Urinary bladder (tissue), 4 donors: ENCODE data around the gene DKK3. TPM values are rescaled to one million over a fixed set of nuclear protein-coding genes. Genes with fewer than 3 reads are reported as not detected.

Experiments used
- DNase-seq: peaks from one replicate; pipeline ENCODE4 v3.0.0-alpha.2; 2015; ENCODE audit errors: extremely low spot score
- H3K27ac ChIP-seq: one replicate; pipeline ENCODE4 v1.5.1; 2013; ENCODE audit warnings: low read depth, mild to moderate bottlenecking, moderate library complexity
- H3K36me3 ChIP-seq: one replicate; pipeline ENCODE4 v1.6.1; 2013; ENCODE audit warnings: mild to moderate bottlenecking, moderate library complexity; ENCODE audit not compliant: insufficient read depth
- H3K4me1 ChIP-seq: one replicate; pipeline ENCODE4 v1.6.1; 2013; ENCODE audit warnings: mild to moderate bottlenecking, moderate library complexity; ENCODE audit not compliant: insufficient read depth
- H3K4me3 ChIP-seq: one replicate; pipeline ENCODE4 v1.5.1; 2013; ENCODE audit warnings: low read depth, low read length
- WGBS: extraction: QIAGEN DNeasy Blood & Tissue Kit; methylation state at CpG from one replicate; pipeline ENCODE4 v1.1.7; 2013; 5-methylcytosine and 5-hydroxymethylcytosine counted together
- polyA plus RNA-seq: library from polyadenylated mRNA; stranded (reverse); fragments of 200-250 nt; gene quantifications from one replicate; pipeline ENCODE4 v1.2.3, GENCODE V29; 2013
- total RNA-seq: library from RNA; depleted of rRNA; stranded (reverse); fragments of >200 nt; gene quantifications from one replicate; pipeline ENCODE4 v1.2.3, GENCODE V29; 2014
- donor health status: healthy with polysubstance abuse.
- donor health status: healthy.

The DKK3 gene
- total RNA-seq (173 TPM), polyA plus RNA-seq (100 TPM)

- no peak for DNase-seq
- no peaks in the 10 kb centered on the region for H3K36me3 ChIP-seq
- H3K4me1 ChIP-seq: no peaks in the 10 kb centered on the region
- H3K4me3 ChIP-seq: peak within 1 kb of the TSS; percentile 45
- H3K27ac ChIP-seq: peak within 1 kb of the TSS; percentile 77
- WGBS: 6% methylated on average over 71 of the region's 71 CpGs
Observed at GRCh38 chr11:12007769-12008737, at the start of gene DKK3. Gene DKK3 (minus strand): TSS chr11:12008626. CDS start chr11:12008582, 44 bp downstream.

GRCh38 chr11:12057299-12057980, 49.0 kb upstream of the DKK3 start:
- WGBS: 95% methylated on average over 8 of the region's 8 CpGs
- no peak overlapping the region for H3K4me3 ChIP-seq
- no peak for DNase-seq
- H3K27ac ChIP-seq: no peak overlapping the region
- H3K36me3 ChIP-seq: no peaks in the 10 kb centered on the region
- H3K4me1 ChIP-seq: no peaks in the 10 kb centered on the region

GRCh38 chr11:12056119-12056518, 47.7 kb upstream of the DKK3 start:
- no peak for DNase-seq
- Histone ChIP-seq H3K4me1 (no peaks in the 10 kb centered on the region), H3K36me3 (no peaks in the 10 kb centered on the region), H3K27ac (no peak overlapping the region), H3K4me3 (no peak overlapping the region)
- WGBS: 79% methylated on average over 3 of the region's 3 CpGs

- Histone ChIP-seq H3K36me3 (no peaks in the 10 kb centered on the region), H3K4me1 (no peaks in the 10 kb centered on the region), H3K27ac (no peak overlapping the region), H3K4me3 (no peak overlapping the region)
- DNase-seq: no peak
- WGBS: 53% methylated on average over 4 of the region's 4 CpGs
Observed at GRCh38 chr11:12053606-12054361, 45.4 kb upstream of the DKK3 start.

- Histone ChIP-seq H3K4me1 (no peaks in the 10 kb centered on the region), H3K4me3 (no peak overlapping the region), H3K36me3 (no peaks in the 10 kb centered on the region), H3K27ac (no peak overlapping the region)
- DNase-seq: no peak
- 94% methylated on average over 15 of the region's 15 CpGs for WGBS
Observed at GRCh38 chr11:12052676-12053605, 44.5 kb upstream of the DKK3 start.

GRCh38 chr11:12051287-12051662, 42.8 kb upstream of the DKK3 start:
- no peaks in the 10 kb centered on the region for H3K4me1 ChIP-seq
- H3K4me3 ChIP-seq: no peak overlapping the region
- H3K27ac ChIP-seq: no peak overlapping the region
- DNase-seq: no peak
- 89% methylated on average over 6 of the region's 6 CpGs for WGBS
- no peaks in the 10 kb centered on the region for H3K36me3 ChIP-seq

GRCh38 chr11:12050470-12051286, 42.3 kb upstream of the DKK3 start:
- no peak overlapping the region for H3K4me3 ChIP-seq
- DNase-seq: no peak
- no peaks in the 10 kb centered on the region for H3K4me1 ChIP-seq
- H3K27ac ChIP-seq: no peak overlapping the region
- 77% methylated on average over 10 of the region's 10 CpGs for WGBS
- H3K36me3 ChIP-seq: no peaks in the 10 kb centered on the region

- 93% methylated on average over 18 of the region's 18 CpGs for WGBS
- DNase-seq: no peak
- no peaks in the 10 kb centered on the region for H3K36me3 ChIP-seq
- H3K4me1 ChIP-seq: no peaks in the 10 kb centered on the region
- no peak overlapping the region for H3K4me3 ChIP-seq
- no peak overlapping the region for H3K27ac ChIP-seq
Observed at GRCh38 chr11:12048936-12049790, 40.7 kb upstream of the DKK3 start.

- DNase-seq: no peak
- WGBS: 78% methylated on average over 5 of the region's 5 CpGs
- H3K36me3 ChIP-seq: no peaks in the 10 kb centered on the region
- H3K4me3 ChIP-seq: no peak overlapping the region
- no peak overlapping the region for H3K27ac ChIP-seq
- H3K4me1 ChIP-seq: no peaks in the 10 kb centered on the region
Observed at GRCh38 chr11:12046636-12047236, 38.3 kb upstream of the DKK3 start.

- no peaks in the 10 kb centered on the region for H3K4me1 ChIP-seq
- WGBS: 87% methylated on average over 7 of the region's 7 CpGs
- H3K27ac ChIP-seq: no peak overlapping the region
- H3K4me3 ChIP-seq: no peak overlapping the region
- H3K36me3 ChIP-seq: no peaks in the 10 kb centered on the region
- DNase-seq: no peak
Observed at GRCh38 chr11:12045914-12046635, 37.6 kb upstream of the DKK3 start.

- Histone ChIP-seq H3K4me3 (no peak overlapping the region), H3K36me3 (no peaks in the 10 kb centered on the region), H3K27ac (peak overlapping the region; percentile 4), H3K4me1 (no peaks in the 10 kb centered on the region)
- WGBS: 90% methylated on average over 8 of the region's 8 CpGs
- DNase-seq: no peak
Observed at GRCh38 chr11:12044799-12045198, 36.4 kb upstream of the DKK3 start.
